MM.1S (cell line): Measurements from ENCODE around the gene CPB2.

Source experiments
- EZH2 ChIP-seq: fragments of 300-600 bp; sonication (generic); optimal IDR thresholded peaks from 2 replicates; pipeline ENCODE3; 2017; ENCODE audit warnings: low read depth, mild to moderate bottlenecking, antibody characterized with exemption, low read length, mixed read lengths
- EZH2phosphoT487 ChIP-seq: fragments of 300-600 bp; sonication (generic); IDR thresholded peaks from 2 replicates; pipeline ENCODE4 v1.6.1; 2018; ENCODE audit warnings: antibody characterized with exemption, low read length
- TF ChIP-seq, protein P1 (sequence below): fragments of 300-600 bp; sonication (generic); IDR thresholded peaks from 2 replicates; pipeline ENCODE4 v1.5.1; 2016; ENCODE audit warnings: antibody characterized with exemption, low read length, mixed read lengths

DNA sequence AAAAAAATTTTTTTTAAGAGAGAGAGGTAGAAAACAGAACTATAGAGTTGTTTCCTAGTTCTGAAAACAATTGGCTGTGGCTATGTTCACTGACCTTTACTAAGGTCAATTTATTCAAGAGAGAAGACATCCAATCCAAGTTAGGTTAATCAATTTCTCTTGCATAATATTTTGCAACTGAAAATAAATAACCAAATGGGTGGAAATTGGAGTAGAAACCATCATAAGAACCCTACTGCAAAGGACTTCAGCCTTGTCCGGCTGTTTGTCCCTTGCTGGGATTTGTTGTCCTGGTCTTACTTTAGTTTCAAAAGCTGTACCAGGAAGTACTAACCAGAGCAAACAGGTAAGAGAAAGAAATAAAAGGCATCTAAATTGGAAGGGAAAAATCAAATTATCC is 29.0 kb downstream of the CPB2 start:
- TF ChIP-seq, protein P1, sequence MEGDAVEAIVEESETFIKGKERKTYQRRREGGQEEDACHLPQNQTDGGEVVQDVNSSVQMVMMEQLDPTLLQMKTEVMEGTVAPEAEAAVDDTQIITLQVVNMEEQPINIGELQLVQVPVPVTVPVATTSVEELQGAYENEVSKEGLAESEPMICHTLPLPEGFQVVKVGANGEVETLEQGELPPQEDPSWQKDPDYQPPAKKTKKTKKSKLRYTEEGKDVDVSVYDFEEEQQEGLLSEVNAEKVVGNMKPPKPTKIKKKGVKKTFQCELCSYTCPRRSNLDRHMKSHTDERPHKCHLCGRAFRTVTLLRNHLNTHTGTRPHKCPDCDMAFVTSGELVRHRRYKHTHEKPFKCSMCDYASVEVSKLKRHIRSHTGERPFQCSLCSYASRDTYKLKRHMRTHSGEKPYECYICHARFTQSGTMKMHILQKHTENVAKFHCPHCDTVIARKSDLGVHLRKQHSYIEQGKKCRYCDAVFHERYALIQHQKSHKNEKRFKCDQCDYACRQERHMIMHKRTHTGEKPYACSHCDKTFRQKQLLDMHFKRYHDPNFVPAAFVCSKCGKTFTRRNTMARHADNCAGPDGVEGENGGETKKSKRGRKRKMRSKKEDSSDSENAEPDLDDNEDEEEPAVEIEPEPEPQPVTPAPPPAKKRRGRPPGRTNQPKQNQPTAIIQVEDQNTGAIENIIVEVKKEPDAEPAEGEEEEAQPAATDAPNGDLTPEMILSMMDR = no peak
- TF ChIP-seq EZH2 (no peak), EZH2phosphoT487 (no peak)
